ENCODE measurements around the gene ZNF622.

The ZNF622 gene

DNA sequence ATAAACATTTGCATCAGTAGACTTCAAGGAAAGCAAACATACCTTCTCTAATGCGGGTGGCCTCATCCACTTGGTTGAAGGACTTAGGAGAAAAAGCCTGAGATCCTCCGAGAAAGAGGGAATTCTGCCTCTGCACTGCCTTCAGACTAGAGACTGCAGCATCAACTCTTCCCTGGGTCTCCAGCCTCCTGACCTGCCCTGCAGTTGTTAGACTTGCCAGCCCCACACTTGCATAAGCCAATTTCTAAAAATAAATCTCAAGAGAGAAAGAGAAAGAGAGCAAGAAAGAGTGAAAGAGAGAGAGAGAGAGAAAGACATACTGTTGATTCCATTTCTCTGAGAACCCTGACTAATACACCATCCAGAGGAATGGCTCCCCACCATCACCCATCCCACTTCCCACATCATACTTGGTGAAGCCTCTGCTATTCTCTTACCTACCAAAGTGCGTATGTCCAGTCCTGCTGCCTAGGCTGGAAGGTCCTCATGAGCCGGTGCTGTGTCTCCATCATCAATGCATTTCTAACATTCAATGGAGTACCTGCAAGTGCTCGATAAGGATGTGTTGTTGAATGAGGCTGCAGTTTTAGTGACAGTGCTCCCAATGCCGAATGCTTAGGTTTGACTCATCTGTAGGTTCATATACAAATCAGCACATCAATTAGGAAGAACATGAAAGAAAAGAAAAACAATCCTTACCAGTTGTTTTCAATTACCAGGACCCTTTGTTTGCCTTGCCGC is 35.1 kb downstream of the ZNF622 start:
- TF ChIP-seq CTCF (IDR thresholded peaks at IDR 0.05; ENCODE audit: low read depth, low read length), result no peak

GRCh38 chr5:16428359-16428758 is 37.2 kb downstream of the ZNF622 start:
- TF ChIP-seq CTCF (IDR thresholded peaks at IDR 0.05; ENCODE audit: low read depth, low read length), result no peak
- DNase-seq (ENCODE audit: extremely low read depth, low read depth), result no peak

More for the DNA sequence above, 35.1 kb downstream of the ZNF622 start:
- DNase-seq (ENCODE audit: extremely low read depth, low read depth), result no peak

DNA sequence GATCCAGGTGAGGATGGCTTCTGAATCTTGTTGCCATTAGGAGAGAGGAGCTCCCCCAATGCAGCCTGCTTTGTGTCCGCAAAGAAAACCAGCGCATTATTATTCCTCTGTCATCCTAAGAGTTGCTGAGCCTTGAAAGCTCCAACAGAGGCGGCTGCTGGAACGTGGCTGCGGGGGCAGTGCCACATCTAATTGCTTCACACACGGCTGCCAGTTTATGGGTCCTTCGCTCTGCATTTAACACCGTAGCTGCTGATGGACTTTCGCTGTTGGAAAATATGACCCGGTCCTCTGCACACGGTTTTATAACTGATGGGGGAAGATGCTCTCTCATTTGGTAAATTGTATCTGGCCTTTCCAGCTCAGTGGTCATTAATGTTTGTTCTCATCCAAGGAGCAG is 38.0 kb downstream of the ZNF622 start:
- no peak for TF ChIP-seq CTCF (IDR thresholded peaks at IDR 0.05; ENCODE audit: low read depth, low read length)
- DNase-seq (ENCODE audit: extremely low read depth, low read depth), result no peak

- DNase-seq (ENCODE audit: extremely low read depth, low read depth), result no peak
- TF ChIP-seq CTCF (IDR thresholded peaks at IDR 0.05; ENCODE audit: low read depth, low read length), result no peak
Observed at GRCh38 chr5:16418471-16418922, 47.1 kb downstream of the ZNF622 start.

- no peak for TF ChIP-seq CTCF (IDR thresholded peaks at IDR 0.05; ENCODE audit: low read depth, low read length)
- DNase-seq (ENCODE audit: extremely low read depth, low read depth), result no peak
Observed at GRCh38 chr5:16417398-16418074, 48.1 kb downstream of the ZNF622 start.

- TF ChIP-seq CTCF (IDR thresholded peaks at IDR 0.05; ENCODE audit: low read depth, low read length), result no peak
- no peak for DNase-seq (ENCODE audit: extremely low read depth, low read depth)
Observed at GRCh38 chr5:16414861-16415260, 50.7 kb downstream of the ZNF622 start.

- TF ChIP-seq CTCF (IDR thresholded peaks at IDR 0.05; ENCODE audit: low read depth, low read length), result no peak
- no peak for DNase-seq (ENCODE audit: extremely low read depth, low read depth)
Observed at GRCh38 chr5:16413166-16413860, 52.3 kb downstream of the ZNF622 start.

Measured in AG09319 (cell line).